RWPE1 (cell line): Measurements from ENCODE around the gene INO80B.
A peak's percentile ranks its signal among the peaks of the same experiment; 100 is the strongest.
"Not testable (repeated sequence)": the region's sequence is repeated elsewhere in the genome, so short reads cannot be mapped to it uniquely, and the experiment has no call there.

Source experiments
- CTCF ChIA-PET: fragments of 350-600 bp; sonication (Branson Sonifier 250); formaldehyde crosslinking; extraction: SDS; loops from one replicate; lab custom pipeline; 2021; lab: Yijun Ruan, JAX
- POLR2A ChIA-PET: fragments of 400-600 bp; formaldehyde crosslinking; extraction: SDS; loops from one replicate; lab custom pipeline; 2020; ENCODE audit warnings: antibody characterized with exemption; ENCODE audit not compliant: low non-redundant PET; lab: Yijun Ruan, JAX
- DNase-seq: peaks from one replicate; pipeline ENCODE4 v3.0.0; 2012; ENCODE audit warnings: low spot score
- H3K27ac ChIP-seq: fragments of 450-650 bp; 2 replicates; pipeline ENCODE4 v1.5.1; 2017
- TF ChIP-seq, protein P1 (sequence below): fragments of 450-650 bp; conservative IDR thresholded peaks from 2 replicates; pipeline ENCODE4 v1.5.1; 2017; ENCODE audit warnings: low read depth, mild to moderate bottlenecking

The INO80B gene

DNA sequence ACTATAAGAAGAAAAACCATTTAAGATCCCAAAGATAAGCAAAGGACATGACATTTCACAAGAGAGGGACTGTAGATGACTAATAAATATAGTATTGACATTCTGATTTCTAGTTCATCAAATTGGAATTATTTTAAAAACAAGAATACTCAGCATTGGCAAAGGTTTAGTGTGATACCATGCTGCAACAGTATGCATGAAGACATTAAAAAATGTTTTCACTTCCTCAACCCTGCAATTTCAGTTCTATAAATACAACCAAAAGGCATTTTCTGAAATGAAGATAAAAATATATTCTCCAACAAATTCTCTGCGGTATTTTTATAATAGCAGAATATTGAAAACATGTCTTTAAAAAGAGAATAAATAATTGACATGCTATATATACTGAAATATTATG lies 35.5 kb upstream of the INO80B start:
- H3K27ac ChIP-seq, result no peak overlapping the region
- CTCF ChIA-PET, result interaction anchor here (0.6 kb wide), 1 partner anchor 638 kb away, joined by 3 read pairs; no protein-coding TSS in a partner anchor
- TF ChIP-seq, protein P1, sequence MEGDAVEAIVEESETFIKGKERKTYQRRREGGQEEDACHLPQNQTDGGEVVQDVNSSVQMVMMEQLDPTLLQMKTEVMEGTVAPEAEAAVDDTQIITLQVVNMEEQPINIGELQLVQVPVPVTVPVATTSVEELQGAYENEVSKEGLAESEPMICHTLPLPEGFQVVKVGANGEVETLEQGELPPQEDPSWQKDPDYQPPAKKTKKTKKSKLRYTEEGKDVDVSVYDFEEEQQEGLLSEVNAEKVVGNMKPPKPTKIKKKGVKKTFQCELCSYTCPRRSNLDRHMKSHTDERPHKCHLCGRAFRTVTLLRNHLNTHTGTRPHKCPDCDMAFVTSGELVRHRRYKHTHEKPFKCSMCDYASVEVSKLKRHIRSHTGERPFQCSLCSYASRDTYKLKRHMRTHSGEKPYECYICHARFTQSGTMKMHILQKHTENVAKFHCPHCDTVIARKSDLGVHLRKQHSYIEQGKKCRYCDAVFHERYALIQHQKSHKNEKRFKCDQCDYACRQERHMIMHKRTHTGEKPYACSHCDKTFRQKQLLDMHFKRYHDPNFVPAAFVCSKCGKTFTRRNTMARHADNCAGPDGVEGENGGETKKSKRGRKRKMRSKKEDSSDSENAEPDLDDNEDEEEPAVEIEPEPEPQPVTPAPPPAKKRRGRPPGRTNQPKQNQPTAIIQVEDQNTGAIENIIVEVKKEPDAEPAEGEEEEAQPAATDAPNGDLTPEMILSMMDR, result no peak
- POLR2A ChIA-PET, result no interaction called here
- no peak for DNase-seq

DNA sequence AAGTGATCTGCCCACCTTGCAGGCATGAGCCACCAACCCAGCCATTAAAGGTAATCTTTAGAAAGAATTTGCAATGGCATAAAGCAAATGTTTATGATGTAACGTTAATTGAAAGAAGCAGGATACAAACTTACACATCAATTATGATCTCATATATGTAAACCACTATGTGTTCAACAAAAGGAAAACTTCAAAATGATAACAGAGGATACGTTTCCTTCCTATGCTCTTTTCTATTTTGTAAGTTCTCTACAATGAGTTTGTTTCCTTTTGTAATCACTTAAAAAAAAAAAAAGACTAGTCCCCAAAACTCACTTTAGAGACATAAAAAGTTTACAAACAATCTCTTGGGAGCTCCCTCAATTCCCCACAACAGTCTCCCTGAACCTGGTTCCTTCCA lies 34.9 kb upstream of the INO80B start:
- ChIA-PET POLR2A (no interaction called here), CTCF (interaction anchor here (1.0 kb wide), 1 partner anchor 29 kb away, joined by 3 read pairs; no protein-coding TSS in a partner anchor)
- no peak for DNase-seq
- TF ChIP-seq, protein P1, result no peak
- H3K27ac ChIP-seq, result no peak overlapping the region

DNA sequence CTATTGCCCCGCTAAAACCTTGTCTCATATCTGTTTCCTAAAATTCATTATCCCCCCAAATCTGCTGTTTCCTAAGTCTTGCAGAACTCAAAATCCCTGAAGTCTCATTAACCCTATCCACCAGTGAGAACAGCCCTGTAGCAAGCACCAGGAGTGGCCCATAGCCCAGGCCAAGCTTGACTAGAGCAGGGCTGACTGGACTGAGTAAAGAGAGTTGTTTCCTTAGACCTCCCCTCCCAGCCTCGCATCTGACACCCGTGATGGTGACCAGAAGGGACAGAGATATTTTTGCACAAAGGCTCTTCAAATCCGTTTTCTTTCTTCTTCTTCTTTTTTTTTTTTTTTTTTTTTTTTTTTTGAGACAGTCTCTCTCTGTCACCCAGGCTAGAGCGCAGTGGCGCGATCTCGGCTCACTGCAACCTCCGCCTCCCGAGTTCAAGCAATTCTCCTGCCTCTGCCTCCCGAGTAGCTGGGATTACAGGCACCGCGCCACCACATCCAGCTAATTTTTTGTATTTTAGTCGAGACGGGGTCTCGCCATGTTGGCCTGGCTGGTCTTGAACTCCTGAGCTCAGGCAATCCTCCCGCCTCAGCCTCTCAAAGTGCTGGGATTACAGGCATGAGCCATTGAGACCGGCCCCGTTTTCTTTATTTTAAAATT lies 34.3 kb upstream of the INO80B start:
- peak overlapping the region; percentile 94 for H3K27ac ChIP-seq
- POLR2A ChIA-PET, DNase-seq: not testable (repeated sequence)
- CTCF ChIA-PET, result interaction anchor here (1.0 kb wide), 1 partner anchor 29 kb away, joined by 3 read pairs; no protein-coding TSS in a partner anchor

DNA sequence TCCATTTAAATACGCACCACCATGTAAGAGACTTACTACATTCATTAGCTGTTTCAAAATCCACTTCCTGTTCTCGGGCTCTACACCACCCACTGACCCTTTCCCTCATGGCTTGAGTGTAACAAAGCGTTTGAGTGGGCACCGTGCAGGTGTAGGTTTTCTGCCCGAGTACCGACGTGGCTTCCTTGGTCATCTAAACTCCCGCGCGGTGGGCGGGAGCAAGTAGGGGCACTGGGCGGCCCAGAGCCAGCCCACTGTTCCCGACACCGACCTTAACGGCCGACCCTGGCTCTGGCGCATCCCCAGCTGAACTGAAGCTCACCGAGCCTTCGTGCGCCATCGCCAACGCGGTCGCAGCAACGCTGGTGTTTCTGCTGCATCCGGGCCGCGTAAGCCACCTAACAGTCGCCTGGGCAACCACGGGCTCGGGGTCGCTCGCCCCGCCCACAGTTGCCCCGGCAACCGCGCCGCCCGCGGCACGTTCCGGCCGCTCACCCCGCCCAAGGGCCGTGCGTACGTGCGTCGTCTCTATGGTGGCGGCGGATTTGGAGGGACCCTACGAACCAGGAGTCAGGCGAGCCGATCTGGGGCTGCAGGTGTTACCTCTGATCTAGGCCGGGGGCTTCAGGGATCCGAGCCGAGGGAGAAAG lies 33.5 kb upstream of the INO80B start, which contains the start of the genes C2orf81 and WDR54:
Gene C2orf81, minus strand, starts transcription at position 399 of the 650 bp plus-strand sequence. Its CDS starts 59 bp downstream, at position 340.
Gene WDR54, plus strand, starts transcription at position 510 of the 650 bp plus-strand sequence. CDS start 424 bp downstream, outside the sequence.
- POLR2A ChIA-PET, result interaction anchor here (0.6 kb wide), 2 partner anchors 13 to 21 kb away, joined by 3 read pairs; no protein-coding TSS in a partner anchor
- peak within 1 kb of the TSS; percentile 94 for H3K27ac ChIP-seq
- peak; percentile 85 for DNase-seq
- CTCF ChIA-PET, result no interaction called here
- TF ChIP-seq, protein P1, result no peak

DNA sequence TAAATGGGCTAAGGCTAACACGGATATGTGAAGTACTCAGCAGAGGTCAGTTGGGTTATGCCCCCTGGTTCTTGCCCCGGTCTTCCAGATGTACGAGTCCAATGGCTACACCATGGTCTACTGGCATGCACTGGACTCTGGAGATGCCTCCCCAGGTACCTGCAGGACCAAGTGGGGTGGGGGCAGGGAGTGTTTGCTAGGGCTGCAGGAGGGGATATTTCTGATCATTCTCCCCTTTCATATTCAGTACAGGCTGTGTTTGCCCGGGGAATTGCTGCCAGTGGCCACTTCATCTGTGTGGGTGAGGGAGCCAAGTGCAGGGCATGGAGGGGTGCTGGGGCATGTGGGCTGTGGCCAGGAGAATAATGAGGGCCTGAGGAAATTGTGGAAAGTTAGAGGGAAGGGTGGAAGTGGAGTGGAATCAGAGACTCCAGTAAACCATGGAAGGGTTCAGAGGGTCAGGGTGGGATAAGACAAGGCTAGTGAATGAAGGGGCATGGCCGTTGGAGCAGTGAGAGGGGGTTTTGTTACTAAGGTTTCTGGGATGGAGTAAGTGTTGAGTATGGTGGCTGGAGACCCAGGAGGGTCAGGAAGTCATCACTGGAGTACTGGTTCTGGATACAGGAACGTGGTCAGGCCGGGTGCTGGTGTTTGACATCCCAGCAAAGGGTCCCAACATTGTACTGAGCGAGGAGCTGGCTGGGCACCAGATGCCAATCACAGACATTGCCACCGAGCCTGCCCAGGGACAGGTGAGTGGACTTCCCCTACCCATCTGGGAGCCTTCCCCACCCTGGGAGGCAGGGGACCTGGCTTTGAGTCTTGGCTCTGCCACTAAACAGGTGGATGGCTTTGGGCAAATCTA lies 31.4 kb upstream of the INO80B start:
- H3K27ac ChIP-seq, result peak overlapping the region; percentile 94
- TF ChIP-seq, protein P1, result no peak
- no peak for DNase-seq
- ChIA-PET POLR2A (no interaction called here), CTCF (no interaction called here)

DNA sequence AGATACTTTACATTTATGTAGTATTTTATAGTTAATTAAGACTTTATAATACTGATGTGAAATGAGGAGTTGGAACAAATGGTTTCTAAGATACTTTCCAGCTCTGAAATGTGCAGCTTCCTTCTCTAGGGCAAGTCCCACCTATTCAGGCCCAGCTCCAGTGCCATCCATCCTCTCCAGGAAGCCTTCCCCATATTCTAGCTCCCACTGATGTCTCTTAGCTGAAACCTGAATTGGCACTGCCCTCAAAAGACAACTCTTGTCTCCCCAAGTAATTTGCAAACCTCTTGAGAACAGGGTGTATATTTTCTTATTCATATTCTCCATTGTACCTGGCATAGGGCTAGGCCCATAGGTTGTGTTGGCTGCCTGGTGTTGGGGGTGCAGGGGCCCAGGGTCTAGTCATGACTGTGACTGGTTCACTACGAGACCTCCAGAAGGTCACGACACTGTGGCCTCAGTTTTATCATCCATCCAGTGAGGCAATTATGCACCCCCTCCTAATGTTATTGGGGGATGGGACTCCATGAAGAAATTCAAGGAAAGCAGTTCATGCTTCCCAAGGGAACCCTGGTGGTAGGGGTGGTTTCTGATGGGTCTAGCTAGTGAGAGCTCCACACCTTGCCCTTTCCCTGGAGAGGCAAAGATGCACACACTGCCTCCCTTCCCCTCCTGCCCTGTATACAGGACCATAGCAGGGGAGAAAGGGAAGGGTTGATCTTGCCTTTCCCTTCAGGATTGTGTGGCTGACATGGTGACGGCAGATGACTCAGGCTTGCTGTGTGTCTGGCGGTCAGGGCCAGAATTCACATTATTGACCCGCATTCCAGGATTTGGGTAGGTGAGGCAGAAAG lies 30.5 kb upstream of the INO80B start:
- TF ChIP-seq, protein P1, result no peak
- peak overlapping the region; percentile 94 for H3K27ac ChIP-seq
- ChIA-PET POLR2A (no interaction called here), CTCF (no interaction called here)
- DNase-seq, result peak; percentile 33
